CD8-positive, alpha-beta memory T cell (primary cell): Measurements from ENCODE around the gene MRPS23. TPM values are rescaled to one million over a fixed set of nuclear protein-coding genes. Genes with fewer than 3 reads are reported as not detected.

Experiments
- CTCF ChIA-PET: fragments of 350-600 bp; sonication (Branson Sonifier 250); formaldehyde crosslinking; loops from one replicate; lab custom pipeline; 2021; ENCODE audit warnings: antibody characterized with exemption; lab: Charles Lee
- POLR2A ChIA-PET: fragments of 350-600 bp; sonication (Branson Sonifier 250); formaldehyde crosslinking; loops from one replicate; lab custom pipeline; 2021; ENCODE audit warnings: antibody characterized with exemption; lab: Charles Lee
- DNase-seq, 5 donors: peaks; one replicate each; pipeline versions ENCODE4 v3.0.0 to v3.0.0-alpha.2; 2020 to 2022; ENCODE audit warnings: mixed read lengths in 1 of 5
- H3K27ac ChIP-seq: one replicate; pipeline ENCODE4 v1.7.0; 2013; ENCODE audit warnings: low read depth, mild to moderate bottlenecking, low read length, moderate library complexity
- H3K27me3 ChIP-seq: 2 replicates; pipeline ENCODE4 v1.7.0; 2013; ENCODE audit warnings: low read length, mild to moderate bottlenecking; ENCODE audit not compliant: insufficient read depth, poor library complexity, severe bottlenecking
- H3K36me3 ChIP-seq: 2 replicates; pipeline ENCODE4 v1.7.0; 2013; ENCODE audit warnings: mild to moderate bottlenecking, low read length, moderate library complexity; ENCODE audit not compliant: insufficient read depth
- H3K4me1 ChIP-seq: 2 replicates; pipeline ENCODE4 v1.7.0; 2013; ENCODE audit warnings: mild to moderate bottlenecking, low read length, moderate library complexity; ENCODE audit not compliant: insufficient read depth
- H3K4me3 ChIP-seq: 2 replicates; pipeline ENCODE4 v1.7.0; 2013; ENCODE audit warnings: mild to moderate bottlenecking, low read length
- H3K9me3 ChIP-seq: 2 replicates; pipeline ENCODE4 v1.7.0; 2013; ENCODE audit warnings: mild to moderate bottlenecking, low read length
- H3K27ac Mint-ChIP-seq, 8 donors: one replicate each; pipeline ENCODE4 v1.8.0; 2020 to 2021; ENCODE audit warnings: mixed read lengths in 8 of 8, mild to moderate bottlenecking in 6 of 8, inconsistent platforms in 3 of 8, moderate library complexity in 3 of 8
- H3K27me3 Mint-ChIP-seq, 2 donors: one replicate each; pipeline ENCODE4 v1.8.0; 2020 to 2021; ENCODE audit warnings: mixed read lengths in 2 of 2, mild to moderate bottlenecking in 1 of 2, moderate library complexity in 1 of 2
- H3K36me3 Mint-ChIP-seq, 3 donors: one replicate each; pipeline ENCODE4 v1.8.0; 2020 to 2021; ENCODE audit warnings: mixed read lengths in 3 of 3, inconsistent platforms in 1 of 3, mild to moderate bottlenecking in 1 of 3
- H3K4me1 Mint-ChIP-seq, 3 donors: one replicate each; pipeline ENCODE4 v1.8.0; 2020 to 2021; ENCODE audit warnings: mixed read lengths in 3 of 3, inconsistent platforms in 1 of 3, mild to moderate bottlenecking in 1 of 3
- H3K4me3 Mint-ChIP-seq, 7 donors: one replicate each; pipeline ENCODE4 v1.8.0; 2020 to 2021; ENCODE audit warnings: mixed read lengths in 7 of 7, mild to moderate bottlenecking in 6 of 7, moderate library complexity in 4 of 7, inconsistent platforms in 2 of 7
- H3K9me3 Mint-ChIP-seq, 5 donors: one replicate each; pipeline ENCODE4 v1.8.0; 2020 to 2022; ENCODE audit warnings: mixed read lengths in 5 of 5, mild to moderate bottlenecking in 3 of 5, moderate library complexity in 2 of 5, inconsistent platforms in 1 of 5
- polyA plus RNA-seq: library from polyadenylated mRNA; unstranded; fragments of 300-500 nt; fragmentation: Illumina TruSeq; gene quantifications from one replicate; pipeline ENCODE4 v1.2.3, GENCODE V29; 2021
- total RNA-seq, 2 experiments: library from RNA; stranded (reverse); gene quantifications; one replicate each; pipeline ENCODE4 v1.2.3, GENCODE V29; 2021

MRPS23 gene
- total and polyA plus RNA-seq, 3 experiments from 2014 or later, result 42.6 to 88.5 (median 83.1) TPM

- ChIA-PET CTCF (no interaction called here), POLR2A (no interaction called here)
- Mint-ChIP-seq H3K4me3 (peak overlapping the region in 1 of 7 donors; percentile 41), H3K27me3 (peaks cover 33 to 72% of the 10 kb centered on the region in 2 donors), H3K9me3 (peaks cover 0 to 7% (median 0%) of the 10 kb centered on the region in 5 donors), H3K4me1 (no peaks in the 10 kb centered on the region), H3K27ac (no peak overlapping the region), H3K36me3 (no peaks in the 10 kb centered on the region)
- Histone ChIP-seq H3K4me1 (no peaks in the 10 kb centered on the region), H3K36me3 (no peaks in the 10 kb centered on the region), H3K27me3 (peaks cover 6% of the 10 kb centered on the region), H3K27ac (no peak overlapping the region), H3K9me3 (no peaks in the 10 kb centered on the region), H3K4me3 (no peak overlapping the region)
- no peak for DNase-seq
Observed at GRCh38 chr17:57810721-57811637, 38.9 kb downstream of the MRPS23 start.

GRCh38 chr17:57809879-57810278 is 40.0 kb downstream of the MRPS23 start:
- Mint-ChIP-seq H3K36me3 (no peaks in the 10 kb centered on the region), H3K27me3 (peaks cover 41 to 80% of the 10 kb centered on the region in 2 donors), H3K4me3 (no peak overlapping the region), H3K9me3 (peaks cover 0 to 7% (median 0%) of the 10 kb centered on the region in 5 donors), H3K4me1 (no peaks in the 10 kb centered on the region), H3K27ac (no peak overlapping the region)
- Histone ChIP-seq H3K4me3 (no peak overlapping the region), H3K36me3 (no peaks in the 10 kb centered on the region), H3K27me3 (peaks cover 6% of the 10 kb centered on the region), H3K27ac (no peak overlapping the region), H3K4me1 (no peaks in the 10 kb centered on the region), H3K9me3 (no peaks in the 10 kb centered on the region)
- DNase-seq, result no peak
- POLR2A ChIA-PET, result no interaction called here
- CTCF ChIA-PET, result no interaction called here

- no peaks in the 10 kb centered on the region for H3K36me3 Mint-ChIP-seq
- Histone ChIP-seq H3K4me3 (no peak overlapping the region), H3K4me1 (no peaks in the 10 kb centered on the region), H3K9me3 (no peaks in the 10 kb centered on the region), H3K27ac (no peak overlapping the region), H3K27me3 (peaks cover under 1% of the 10 kb centered on the region), H3K36me3 (no peaks in the 10 kb centered on the region)
- H3K4me1 Mint-ChIP-seq, result no peaks in the 10 kb centered on the region
- peaks cover 0 to 7% (median 0%) of the 10 kb centered on the region in 5 donors for H3K9me3 Mint-ChIP-seq
- ChIA-PET POLR2A (no interaction called here), CTCF (no interaction called here)
- DNase-seq, result no peak
- H3K27ac Mint-ChIP-seq, result no peak overlapping the region
- no peak overlapping the region for H3K4me3 Mint-ChIP-seq
- H3K27me3 Mint-ChIP-seq, result peaks cover 40 to 75% of the 10 kb centered on the region in 2 donors
Observed at GRCh38 chr17:57808882-57809281, 41.0 kb downstream of the MRPS23 start.

DNA sequence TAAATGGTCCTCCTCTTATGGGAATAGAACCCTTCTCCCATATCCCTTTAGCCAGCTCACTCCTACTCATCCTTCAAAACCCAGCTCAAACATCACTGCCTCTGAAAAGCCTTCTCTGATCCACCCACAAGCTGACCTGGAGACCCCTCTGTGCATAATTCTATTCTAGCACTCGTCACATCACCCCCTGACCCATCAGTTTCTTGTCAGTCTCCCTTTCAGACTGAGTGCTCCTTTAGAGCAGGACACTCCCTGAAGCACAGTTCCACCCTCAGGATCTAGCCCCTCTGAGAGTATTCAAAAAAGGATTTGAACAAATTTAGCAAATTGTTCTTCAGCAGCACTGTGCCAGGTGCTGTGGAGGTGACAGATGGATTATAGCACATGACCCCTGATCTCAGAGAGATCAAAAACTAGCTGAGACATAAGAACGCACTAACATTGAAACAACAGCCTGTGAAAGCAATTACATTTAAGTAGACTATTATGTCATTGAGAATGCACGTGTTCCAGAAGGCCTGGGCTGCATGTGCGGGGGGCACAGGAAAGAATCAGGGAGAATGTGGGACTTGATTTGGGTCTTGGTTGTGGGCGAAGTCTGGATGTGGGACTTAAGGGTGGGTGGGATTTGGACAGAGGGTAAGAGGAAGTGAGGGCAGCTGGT is 43.5 kb downstream of the MRPS23 start:
- Histone ChIP-seq H3K27me3 (no peaks in the 10 kb centered on the region), H3K4me3 (no peak overlapping the region), H3K27ac (no peak overlapping the region), H3K36me3 (no peaks in the 10 kb centered on the region), H3K4me1 (no peaks in the 10 kb centered on the region), H3K9me3 (no peaks in the 10 kb centered on the region)
- Mint-ChIP-seq H3K27me3 (peaks cover 36 to 60% of the 10 kb centered on the region in 2 donors), H3K36me3 (peaks cover 0 to 5% (median 0%) of the 10 kb centered on the region in 3 donors), H3K9me3 (peaks cover 4 to 16% (median 8%) of the 10 kb centered on the region in 5 donors), H3K4me1 (no peaks in the 10 kb centered on the region), H3K27ac (no peak overlapping the region), H3K4me3 (no peak overlapping the region)
- POLR2A ChIA-PET, result no interaction called here
- no peak for DNase-seq
- CTCF ChIA-PET, result interaction anchor here (2.4 kb wide), 1 partner anchor 27 kb away, joined by 6 read pairs; no protein-coding TSS in a partner anchor

- no peaks in the 10 kb centered on the region for H3K4me1 Mint-ChIP-seq
- H3K27me3 ChIP-seq, result no peaks in the 10 kb centered on the region
- no peak overlapping the region for H3K4me3 Mint-ChIP-seq
- H3K27me3 Mint-ChIP-seq, result peaks cover 19 to 31% of the 10 kb centered on the region in 2 donors
- H3K36me3 Mint-ChIP-seq, result peaks cover 0 to 10% (median 2%) of the 10 kb centered on the region in 3 donors
- peaks cover 9 to 20% (median 13%) of the 10 kb centered on the region in 5 donors for H3K9me3 Mint-ChIP-seq
- H3K9me3 ChIP-seq, result no peaks in the 10 kb centered on the region
- ChIA-PET POLR2A (no interaction called here), CTCF (no interaction called here)
- no peaks in the 10 kb centered on the region for H3K4me1 ChIP-seq
- H3K27ac ChIP-seq, result no peak overlapping the region
- H3K4me3 ChIP-seq, result no peak overlapping the region
- no peak overlapping the region for H3K27ac Mint-ChIP-seq
- no peaks in the 10 kb centered on the region for H3K36me3 ChIP-seq
- DNase-seq, result no peak
Observed at GRCh38 chr17:57803021-57803420, 46.8 kb downstream of the MRPS23 start.

DNA sequence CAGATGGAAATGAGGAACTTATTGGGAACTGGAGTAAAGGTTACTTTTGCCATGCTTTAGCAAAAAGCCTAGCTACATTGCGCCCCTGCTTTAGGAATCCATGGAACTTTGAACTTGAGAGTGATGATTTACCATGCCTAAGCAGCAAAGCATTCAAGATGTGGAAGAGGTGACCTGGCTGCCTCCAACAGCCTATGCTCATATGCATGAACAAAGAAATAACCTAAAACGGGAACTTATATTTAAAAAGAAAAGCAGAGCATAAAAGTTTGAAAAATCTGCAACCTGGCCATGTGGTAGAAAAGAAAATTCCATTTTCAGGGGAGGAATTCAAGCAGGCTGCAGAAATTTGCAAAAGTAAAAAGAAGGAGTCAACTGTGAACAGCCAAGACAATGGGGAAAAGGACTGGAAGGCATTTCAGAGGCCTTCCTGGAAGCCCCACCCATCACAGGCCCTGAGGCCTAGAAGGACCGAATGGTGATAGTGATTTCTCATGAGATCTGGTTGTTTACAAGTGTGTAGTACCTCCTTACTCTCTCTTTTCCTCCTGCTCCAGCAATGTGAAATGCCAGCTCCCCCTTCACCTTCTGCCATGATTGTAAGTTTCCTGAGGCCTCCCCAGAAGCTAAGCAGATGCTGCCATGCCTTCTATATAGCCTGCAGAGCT is 48.7 kb downstream of the MRPS23 start:
- Histone ChIP-seq H3K4me1 (no peaks in the 10 kb centered on the region), H3K27me3 (no peaks in the 10 kb centered on the region), H3K36me3 (no peaks in the 10 kb centered on the region), H3K9me3 (no peaks in the 10 kb centered on the region), H3K27ac (no peak overlapping the region), H3K4me3 (no peak overlapping the region)
- Mint-ChIP-seq H3K4me1 (no peaks in the 10 kb centered on the region), H3K27me3 (peaks cover 13 to 15% of the 10 kb centered on the region in 2 donors), H3K27ac (peak overlapping the region in 1 of 8 donors; percentile 7), H3K4me3 (no peak overlapping the region), H3K36me3 (peaks cover 0 to 10% (median 2%) of the 10 kb centered on the region in 3 donors), H3K9me3 (peaks cover 9 to 17% (median 13%) of the 10 kb centered on the region in 5 donors)
- POLR2A ChIA-PET, result no interaction called here
- CTCF ChIA-PET, result interaction anchor here (1.8 kb wide), 1 partner anchor 18 kb away, joined by 4 read pairs; no protein-coding TSS in a partner anchor
- no peak for DNase-seq

- Histone ChIP-seq H3K27me3 (no peaks in the 10 kb centered on the region), H3K4me1 (no peaks in the 10 kb centered on the region), H3K36me3 (no peaks in the 10 kb centered on the region), H3K4me3 (no peak overlapping the region), H3K9me3 (no peaks in the 10 kb centered on the region), H3K27ac (no peak overlapping the region)
- peak overlapping the region in 1 of 8 donors; percentile 89 for H3K27ac Mint-ChIP-seq
- H3K27me3 Mint-ChIP-seq, result peaks cover 9 to 18% of the 10 kb centered on the region in 2 donors
- ChIA-PET CTCF (no interaction called here), POLR2A (no interaction called here)
- no peak for DNase-seq
- H3K36me3 Mint-ChIP-seq, result peaks cover 0 to 7% (median 0%) of the 10 kb centered on the region in 3 donors
- H3K4me1 Mint-ChIP-seq, result peaks cover 0 to 8% (median 2%) of the 10 kb centered on the region in 3 donors
- H3K4me3 Mint-ChIP-seq, result no peak overlapping the region
- H3K9me3 Mint-ChIP-seq, result no peaks in the 10 kb centered on the region
Observed at GRCh38 chr17:57794841-57795240, 55.0 kb downstream of the MRPS23 start.
